DMS 273 (cell line): ENCODE results near the gene LRCOL1.
"Not testable (repeated sequence)": the region's sequence is repeated elsewhere in the genome, so short reads cannot be mapped to it uniquely, and the experiment has no call there.

Experiments used
- DNase-seq: peaks from one replicate; lab custom pipeline; 2025; ENCODE audit not compliant: unreplicated experiment; lab: John Stamatoyannopoulos, UW

The LRCOL1 gene

DNA sequence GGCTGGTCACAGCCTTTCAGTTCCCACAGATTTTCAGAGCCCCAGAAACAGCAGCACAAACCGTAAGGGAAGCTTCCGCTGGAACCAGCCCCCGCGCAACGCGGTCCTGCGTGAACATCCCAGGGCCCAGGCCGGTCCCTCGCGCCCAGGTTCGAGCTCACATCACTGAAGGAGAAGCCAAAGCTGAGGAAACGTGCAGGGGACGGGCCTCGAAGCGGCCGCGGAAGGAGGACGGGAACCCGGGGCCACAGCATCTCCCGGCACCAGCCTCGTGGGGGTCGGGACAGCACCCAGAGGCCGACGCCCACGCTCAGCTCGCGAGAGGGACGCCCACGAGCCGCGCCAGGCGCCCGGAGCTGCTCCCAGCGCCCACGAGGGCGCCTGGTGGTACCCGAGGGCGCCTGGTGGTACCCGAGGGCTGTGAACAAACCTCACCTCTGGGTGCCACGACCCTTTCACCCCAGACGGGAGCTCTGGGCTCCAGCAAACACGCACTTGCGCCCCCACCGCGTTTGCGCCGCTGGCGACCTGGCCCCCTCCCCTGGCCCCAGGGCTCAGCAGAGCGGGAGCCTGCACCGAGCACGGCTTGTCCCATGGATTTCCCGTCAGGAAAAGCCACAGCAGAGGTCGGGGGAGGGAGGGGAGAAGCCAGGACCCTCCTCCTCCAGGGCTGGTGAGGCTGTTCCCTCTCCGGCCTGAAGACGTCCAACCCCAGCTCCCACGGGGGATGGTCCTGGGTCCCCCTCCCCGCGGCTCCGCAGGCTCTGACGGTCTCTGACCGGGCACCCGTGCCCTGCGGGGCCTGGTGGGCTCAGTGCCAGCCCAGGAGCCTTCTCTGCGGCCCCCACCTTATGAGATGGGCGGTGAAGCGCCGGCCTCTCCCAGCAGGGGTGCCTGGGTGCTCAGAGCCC lies 6.9 kb downstream of the LRCOL1 start:
- DNase-seq: no peak

DNA sequence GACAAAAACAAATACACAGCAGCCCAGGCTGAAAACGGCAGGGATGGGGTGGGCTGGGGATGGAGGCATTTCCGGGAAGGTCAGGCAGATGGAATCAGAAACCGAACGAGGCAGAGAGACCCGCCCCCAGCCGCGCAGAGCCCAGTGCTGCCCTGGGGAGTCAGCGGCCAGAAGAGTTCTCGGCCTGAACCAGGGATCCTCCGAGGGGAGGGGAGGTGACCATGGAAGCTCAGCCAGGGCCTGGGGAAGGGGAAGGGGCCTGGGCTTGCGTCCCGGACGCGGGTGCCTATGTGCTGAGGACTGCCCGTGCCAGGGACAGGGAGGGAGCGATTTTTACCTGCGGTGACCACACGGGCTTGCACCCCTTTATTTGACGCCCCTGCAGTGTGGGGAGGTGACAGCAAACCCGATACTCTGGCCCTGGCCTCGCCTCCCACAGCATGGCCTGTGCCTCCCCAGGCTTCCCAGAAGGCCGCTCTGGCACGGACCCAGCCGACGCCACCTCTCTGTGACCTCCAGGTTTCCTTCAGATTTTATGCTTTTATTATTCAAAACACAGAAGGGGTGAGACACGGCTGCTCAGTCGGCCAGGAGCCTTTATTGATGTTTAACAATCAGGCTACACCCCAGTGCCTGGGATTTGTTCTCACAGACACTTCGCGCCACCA lies 7.7 kb downstream of the LRCOL1 start:
- no peak for DNase-seq

- no peak for DNase-seq
Observed at GRCh38 chr12:132601171-132601883, 9.1 kb downstream of the LRCOL1 start.

DNA sequence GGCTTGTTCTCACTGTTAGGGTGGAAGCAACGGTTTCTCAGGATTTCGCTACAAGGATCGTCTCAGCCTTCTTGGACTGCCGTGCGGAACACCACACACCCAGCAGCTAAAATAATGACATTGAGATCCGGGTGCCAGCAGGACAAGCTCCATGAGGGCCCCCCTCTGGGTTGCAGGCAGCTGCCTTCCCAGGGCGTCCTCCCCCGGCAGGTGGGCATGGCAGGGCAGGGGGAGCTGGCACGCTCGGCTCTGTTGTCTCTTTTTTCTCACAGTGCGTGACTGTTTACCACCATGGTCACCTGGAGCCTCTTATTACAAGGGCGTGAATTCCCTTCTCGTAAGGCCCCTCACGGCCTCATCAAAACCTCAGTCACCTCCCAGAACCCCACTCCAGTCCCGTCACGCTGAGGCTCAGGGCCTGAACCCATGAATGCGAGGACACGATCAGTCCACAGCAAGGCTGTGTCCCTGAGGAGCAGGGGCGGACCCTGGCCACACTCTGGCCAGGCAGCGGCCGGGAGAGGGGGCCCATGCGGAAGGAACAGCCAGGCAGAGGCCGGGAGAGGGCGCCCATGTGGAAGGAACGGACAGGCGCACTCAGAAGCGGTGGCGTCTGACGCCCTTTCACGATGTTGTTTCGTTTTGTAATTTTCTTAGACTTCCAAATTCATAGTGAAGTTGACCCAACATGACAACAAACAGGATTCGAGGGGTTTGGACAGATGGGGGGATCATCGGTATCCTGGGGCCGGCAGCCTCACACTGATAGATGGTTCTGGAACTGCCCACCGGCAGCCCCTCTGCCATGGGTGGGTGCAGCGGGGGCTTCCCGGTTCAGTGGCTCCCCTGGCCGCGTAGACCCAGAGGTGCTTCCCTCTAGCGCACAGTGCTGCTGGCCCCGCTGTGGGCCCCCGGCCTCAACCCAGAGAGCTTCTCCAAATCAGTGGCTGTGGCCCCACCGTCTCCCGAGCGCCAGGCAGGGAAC lies 10.0 kb downstream of the LRCOL1 start:
- peak; percentile 75 for DNase-seq

GRCh38 chr12:132599502-132599901 lies 10.9 kb downstream of the LRCOL1 start:
- not testable (repeated sequence) for DNase-seq

GRCh38 chr12:132597333-132598316 lies 12.8 kb downstream of the LRCOL1 start:
- DNase-seq: peak; percentile 51

- no peak for DNase-seq
Observed at GRCh38 chr12:132596016-132596415, 14.4 kb downstream of the LRCOL1 start.

DNA sequence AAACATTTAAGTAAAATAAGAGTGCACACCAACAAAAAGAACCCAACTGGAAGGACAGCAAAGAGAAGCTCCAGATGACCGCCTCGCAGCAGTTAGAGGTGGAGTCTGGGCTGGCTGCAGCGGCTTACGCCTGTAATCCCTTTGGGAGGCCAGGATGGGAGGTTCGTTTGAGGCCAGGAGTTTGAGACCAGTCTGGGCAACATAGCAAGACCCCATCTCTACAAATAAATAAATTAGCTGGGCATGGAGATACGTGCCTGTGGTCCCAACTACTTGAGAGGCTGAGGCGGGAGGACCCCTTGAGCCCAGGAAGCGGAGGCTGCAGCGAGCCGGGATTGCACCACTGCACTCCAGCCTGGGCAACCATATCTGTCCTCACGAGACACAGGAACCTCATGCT lies 15.2 kb downstream of the LRCOL1 start:
- no peak for DNase-seq

- DNase-seq: peak; percentile 94
Observed at GRCh38 chr12:132593938-132594358, 16.4 kb downstream of the LRCOL1 start.

- no peak for DNase-seq
Observed at GRCh38 chr12:132593521-132593920, 16.9 kb downstream of the LRCOL1 start.

- no peak for DNase-seq
Observed at GRCh38 chr12:132593071-132593470, 17.3 kb downstream of the LRCOL1 start.

DNA sequence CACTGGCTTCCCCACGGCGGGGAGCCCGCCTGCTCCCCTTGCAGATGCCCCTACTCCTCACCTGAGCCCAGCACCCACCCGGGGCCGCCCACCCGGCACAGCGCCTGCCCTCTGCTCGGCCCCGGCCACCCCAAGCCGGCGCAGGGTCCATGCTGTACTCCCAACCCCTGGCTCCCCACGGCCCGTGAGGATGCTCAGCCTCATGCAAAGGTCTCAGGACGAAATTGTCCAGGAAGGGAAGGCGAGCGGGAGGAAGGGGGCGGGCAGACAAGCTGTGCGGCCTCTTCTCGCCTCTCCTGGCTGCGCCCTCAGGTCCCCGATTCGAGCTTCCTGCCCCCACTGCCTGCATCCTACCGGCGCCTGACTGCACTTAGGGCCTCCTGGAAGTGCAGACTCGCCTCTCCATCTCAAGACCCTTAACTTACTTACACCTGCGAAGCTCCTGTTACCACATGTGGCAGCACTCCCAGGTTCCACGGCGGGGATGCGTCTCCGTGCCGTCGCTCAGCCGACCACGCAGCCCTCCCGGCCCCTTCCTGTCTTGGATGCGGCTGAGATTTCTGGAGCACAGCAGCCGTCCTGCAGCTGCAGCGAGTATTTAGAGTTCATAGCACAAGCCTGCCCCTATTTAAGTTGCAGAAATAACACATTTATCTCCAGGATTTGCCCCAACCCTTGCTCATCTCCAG lies 18.0 kb downstream of the LRCOL1 start:
- DNase-seq: no peak

GRCh38 chr12:132591107-132591935 lies 19.1 kb downstream of the LRCOL1 start:
- DNase-seq: no peak

GRCh38 chr12:132588821-132589669 lies 21.3 kb downstream of the LRCOL1 start:
- DNase-seq: no peak

- DNase-seq: no peak
Observed at GRCh38 chr12:132588319-132588718, 22.1 kb downstream of the LRCOL1 start.

GRCh38 chr12:132587781-132588180 lies 22.6 kb downstream of the LRCOL1 start:
- no peak for DNase-seq

DNA sequence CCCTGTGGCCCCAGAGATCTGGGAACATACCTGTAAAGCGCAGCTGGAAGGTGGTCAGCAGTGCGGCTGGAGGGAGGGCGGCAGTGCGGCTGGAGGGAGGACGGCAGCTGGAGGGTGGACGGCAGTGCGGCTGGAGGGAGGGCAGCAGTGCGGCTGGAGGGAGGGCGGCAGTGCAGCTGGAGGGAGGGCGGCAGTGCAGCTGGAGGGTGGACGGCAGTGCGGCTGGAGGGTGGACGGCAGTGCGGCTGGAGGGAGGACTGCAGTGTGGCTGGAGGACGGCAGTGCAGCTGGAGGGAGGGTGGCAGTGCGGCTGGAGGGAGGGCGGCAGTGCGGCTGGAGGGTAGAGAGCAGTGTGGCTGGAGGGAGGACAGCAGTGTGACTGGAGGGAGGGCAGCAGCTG lies 23.5 kb downstream of the LRCOL1 start:
- no peak for DNase-seq
